K562 (cell line): ENCODE measurements around the gene VIM. TPM values are rescaled to one million over a fixed set of nuclear protein-coding genes. Genes with fewer than 3 reads are reported as not detected.

Experiments
- ATAC-seq: fragments of 200-7000 bp; cut with Tn5 transposase; 3 replicates; pipeline ENCODE4 v1.9.1; 2020; ENCODE audit warnings: moderate library complexity
- BruUV-seq: library from RNA; stranded (reverse); fragments of 400-500 nt; replicated peaks from 2 replicates; lab custom pipeline; 2021; lab: Mats Ljungman, UMichigan
- CTCF ChIA-PET: fragments of 300-600 bp; formaldehyde crosslinking; extraction: SDS; loops from one replicate; lab custom pipeline; 2021; ENCODE audit warnings: low intra/inter-chr PET ratio; lab: Yijun Ruan, JAX
- POLR2A ChIA-PET: fragments of 300-600, 350-650 bp; sonication (Branson Sonifier 250); formaldehyde crosslinking; extraction: SDS; loops from one replicate; lab custom pipeline; 2021; ENCODE audit warnings: antibody characterized with exemption, inconsistent platforms; lab: Yijun Ruan, JAX
- DNase-seq, 4 experiments: peaks; one replicate each; pipeline versions ENCODE4 v3.0.0 to v3.0.0-alpha.2; 2011 to 2018; ENCODE audit warnings: low spot score in 3 of 4, mixed read lengths in 3 of 4; ENCODE audit errors: extremely low read depth in 1 of 4
- FAIRE-seq: peaks from 2 replicates; lab custom pipeline; 2011; peaks lifted over from hg19 to GRCh38; lab: Jason Lieb, UNC
- H2AFZ ChIP-seq: 2 replicates; pipeline ENCODE4 v1.6.0; 2011; ENCODE audit warnings: low read depth, low read length, control low read depth, inconsistent platforms
- H3K27ac ChIP-seq: fragments of 200-600 bp; 3 replicates; pipeline ENCODE4 v1.8.0; 2011; ENCODE audit warnings: low read depth, mild to moderate bottlenecking, control low read depth, inconsistent platforms, low read length, moderate library complexity, mixed read lengths; ENCODE audit errors: extremely low read depth
- H3K27me3 ChIP-seq, 2 experiments: fragments of 300-600 bp in 1 of 2; 2 replicates in 1 of 2; 3 replicates in 1 of 2; pipeline versions ENCODE4 v1.6.0 to v1.8.0; 2011; ENCODE audit warnings: inconsistent platforms in 2 of 2, low read length in 2 of 2, mild to moderate bottlenecking in 1 of 2, mixed read lengths in 1 of 2, moderate library complexity in 1 of 2; ENCODE audit not compliant: control insufficient read depth in 2 of 2, insufficient read depth in 2 of 2
- H3K36me3 ChIP-seq: fragments of 300-600 bp; 3 replicates; pipeline ENCODE4 v1.8.0; 2011; ENCODE audit warnings: mild to moderate bottlenecking, low read length, inconsistent platforms; ENCODE audit not compliant: control insufficient read depth, insufficient read depth
- H3K4me1 ChIP-seq, 2 experiments: fragments of 200-600 bp in 1 of 2; replicated peaks in 1 of 2; 2 replicates in 1 of 2; 3 replicates in 1 of 2; pipeline versions ENCODE4 v1.5.1 to v1.8.0; 2011; ENCODE audit warnings: inconsistent platforms in 2 of 2, low read length in 2 of 2, mild to moderate bottlenecking in 1 of 2, mixed read lengths in 1 of 2, moderate library complexity in 1 of 2; ENCODE audit not compliant: control insufficient read depth in 2 of 2, insufficient read depth in 2 of 2
- H3K4me2 ChIP-seq: 2 replicates; pipeline ENCODE4 v1.6.1; 2011; ENCODE audit warnings: low read length, control low read depth, inconsistent platforms, mixed read lengths; ENCODE audit not compliant: insufficient read depth
- H3K4me3 ChIP-seq: fragments of 200-600 bp; sonication (generic), shearing (Covaris generic); 2 replicates; pipeline ENCODE4 v1.5.1; 2016; ENCODE audit warnings: control low read depth, inconsistent platforms
- H3K79me2 ChIP-seq: fragments of 200-600 bp; 3 replicates; pipeline ENCODE4 v1.8.0; 2011; ENCODE audit warnings: low read length, inconsistent platforms; ENCODE audit not compliant: control insufficient read depth, insufficient read depth
- H3K9ac ChIP-seq, 2 experiments: 2 replicates each; pipeline versions ENCODE4 v1.6.0 to v1.6.1; 2011; ENCODE audit warnings: low read depth in 2 of 2, low read length in 2 of 2, control low read depth in 1 of 2, inconsistent platforms in 1 of 2, mild to moderate bottlenecking in 1 of 2, mixed read lengths in 1 of 2; ENCODE audit not compliant: insufficient read depth in 1 of 2
- H3K9me1 ChIP-seq: one replicate; pipeline ENCODE4 v1.6.0; 2011; ENCODE audit warnings: inconsistent platforms, mild to moderate bottlenecking, low read length, moderate library complexity; ENCODE audit not compliant: control insufficient read depth, insufficient read depth
- H3K9me3 ChIP-seq: replicated peaks from 2 replicates; pipeline ENCODE4 v1.5.1; 2011; ENCODE audit warnings: low read depth, low read length, inconsistent platforms; ENCODE audit not compliant: control insufficient read depth, insufficient read depth
- H4K20me1 ChIP-seq: replicated peaks from 2 replicates; pipeline ENCODE4 v1.6.1; 2011; ENCODE audit warnings: low read length, inconsistent platforms, mixed read lengths; ENCODE audit not compliant: control insufficient read depth, insufficient read depth
- BRD9 ChIP-seq: fragments of 450-650 bp; IDR thresholded peaks from 2 replicates; pipeline ENCODE4 v1.6.1; 2018; ENCODE audit warnings: low read depth; ENCODE audit not compliant: partially characterized antibody
- CBX3 ChIP-seq, 2 experiments: IDR thresholded peaks; 1 replicate in 1 of 2; 2 replicates in 1 of 2; pipeline ENCODE4 v1.6.1; 2012; ENCODE audit warnings: inconsistent platforms in 2 of 2, low read length in 2 of 2, borderline replicate concordance in 1 of 2, control low read depth in 1 of 2
- DNMT1 ChIP-seq: fragments of 450-650 bp; IDR thresholded peaks from 2 replicates; pipeline ENCODE4 v1.6.1; 2016; ENCODE audit warnings: antibody characterized with exemption, mild to moderate bottlenecking
- EGR1 ChIP-seq: fragments of 450-650 bp; conservative IDR thresholded peaks from 2 replicates; pipeline ENCODE4 v1.6.1; 2017; ENCODE audit warnings: mild to moderate bottlenecking
- EHMT2 ChIP-seq: fragments of 450-650 bp; IDR thresholded peaks from 2 replicates; pipeline ENCODE4 v1.6.1; 2018; ENCODE audit warnings: antibody characterized with exemption
- HCFC1 ChIP-seq: IDR thresholded peaks from 2 replicates; pipeline ENCODE4 v1.6.1; 2012; ENCODE audit warnings: low read depth, low read length, improper control_type of control experiment
- NCOA2 ChIP-seq, 2 experiments: fragments of 450-650 bp; IDR thresholded peaks; 2 replicates each; pipeline ENCODE4 v1.6.1; 2018; ENCODE audit warnings: mild to moderate bottlenecking in 2 of 2, moderate library complexity in 1 of 2; ENCODE audit not compliant: partially characterized antibody in 2 of 2
- PML ChIP-seq: IDR thresholded peaks from 2 replicates; pipeline ENCODE4 v1.6.1; 2012; ENCODE audit warnings: low read length, inconsistent platforms
- TBL1XR1 ChIP-seq, 2 experiments: IDR thresholded peaks; 2 replicates each; pipeline ENCODE4 v1.6.1; 2012; ENCODE audit warnings: improper control_type of control experiment in 2 of 2, low read length in 2 of 2, mild to moderate bottlenecking in 1 of 2
- ZBTB17 ChIP-seq: fragments of 450-650 bp; formaldehyde crosslinking; IDR thresholded peaks from 2 replicates; pipeline ENCODE4 v1.4.0; 2020; ENCODE audit warnings: mild to moderate bottlenecking
- ZNF316 ChIP-seq: fragments of 450-650 bp; IDR thresholded peaks from 2 replicates; pipeline ENCODE4 v1.6.1; 2016
- ZNF561 ChIP-seq: fragments of 450-650 bp; formaldehyde crosslinking; conservative IDR thresholded peaks from 2 replicates; pipeline ENCODE4 v1.4.0; 2020; ENCODE audit warnings: mild to moderate bottlenecking, moderate library complexity
- ZNF592 ChIP-seq: fragments of 450-650 bp; IDR thresholded peaks from 2 replicates; pipeline ENCODE4 v1.6.1; 2017; ENCODE audit warnings: antibody characterized with exemption, mild to moderate bottlenecking
- whole genome bisulfite sequencing: fragments of 100-300 bp; shearing (Covaris generic); methylation state at CpG from one replicate; pipeline ENCODE4 v1.1.6; 2016; ENCODE audit warnings: low coverage, mixed read lengths; ENCODE audit not compliant: insufficient coverage; ENCODE audit errors: missing lambda C conversion rate; 5-methylcytosine and 5-hydroxymethylcytosine counted together
- in situ Hi-C: fragments of 300-500 bp; cut with MboI; formaldehyde crosslinking; loops from 4 replicates; pipeline ENCODE4 v1.15.0; 2018; ENCODE audit warnings: inconsistent platforms, mixed read lengths
- intact Hi-C: fragments of 100-400 bp; cut with micrococcal nuclease; formaldehyde crosslinking; loops from 2 replicates; pipeline ENCODE4 v1.14.2; 2022
- polyA plus RNA-seq, 8 experiments: library from polyadenylated mRNA; depleted of rRNA in 4 of 8; stranded (reverse) in 5 of 8; unstranded in 3 of 8; fragments of >200 nt; fragmentation: Nextera tagmentation in 2 of 8; fragmentation: Illumina TruSeq in 1 of 8; extraction: Ambion mirVana in 2 of 8; extraction: Trizol in 1 of 8; gene quantifications; 2 replicates each; pipeline versions ENCODE4 v1.2.1 to v1.2.3, GENCODE V29; 2011 to 2014; ENCODE audit warnings: inconsistent platforms in 1 of 8, missing spikeins in 1 of 8
- total RNA-seq, 7 experiments: library from RNA; depleted of rRNA in 6 of 7; stranded (reverse); fragments of >200 nt in 6 of 7; fragmentation: Illumina TruSeq in 2 of 7; extraction: Trizol in 2 of 7; gene quantifications; 2 replicates each; pipeline versions ENCODE4 v1.2.1 to v1.2.3, GENCODE V29; 2011 to 2021; ENCODE audit warnings: low replicate concordance in 1 of 7

The VIM gene
- total and polyA plus RNA-seq, 9 of the 15 experiments (the other 6 are each of a cell fraction or from before 2014, with no cell fraction given): 86.0 to 621 (median 383) TPM

GRCh38 chr10:17257466-17258321 lies 29.7 kb downstream of the VIM start (continued):
- TF ChIP-seq ZNF592 (0 out of 2 replicates have a peak, but pooled peaks have one; percentile 18), BRD9 (peak; percentile 31), HCFC1 (0 out of 2 replicates have a peak, but pooled peaks have one; percentile 10), TBL1XR1 (IDR thresholded peaks at IDR 0.05; ENCODE audit: low read length in 2 of 2) (0 out of 4 replicates have a peak, but pooled peaks of 1 of the 2 experiments have one; percentile 12)
- TF ChIP-seq, all 486 proteins: peak for 17

GRCh38 chr10:17262502-17262901 lies 34.5 kb downstream of the VIM start:
- intact Hi-C loops (no loop called here), in situ Hi-C loops (no loop called here)
- Histone ChIP-seq H3K4me3 (no peak overlapping the region), H3K27ac (no peak overlapping the region), H4K20me1 (no peaks in the 10 kb centered on the region), H3K4me1 (no peaks in the 10 kb centered on the region; a peak in 1 of 5 replicates), H2AFZ (no peak overlapping the region), H3K27me3 (no peaks in the 10 kb centered on the region), H3K9me3 (peaks cover 17% of the 10 kb centered on the region), H3K4me2 (no peak overlapping the region), H3K79me2 (no peaks in the 10 kb centered on the region), H3K9me1 (no peaks in the 10 kb centered on the region), H3K9ac (no peak overlapping the region), H3K36me3 (no peaks in the 10 kb centered on the region)
- POLR2A ChIA-PET: no interaction called here
- 20% methylated on average over 4 of the region's 4 CpGs for WGBS
- no peak for FAIRE-seq
- no TSS peak for BruUV-seq
- CTCF ChIA-PET: no interaction called here
- no peak for DNase-seq
- ATAC-seq: no peak
- no peak for TF ChIP-seq ZBTB17 (CRISPR knock-in tag)
- peak in 1 of 2 experiments; percentile 98; a peak in 2 of 3 replicates for TF ChIP-seq CBX3 (IDR thresholded peaks at IDR 0.05; ENCODE audit: borderline replicate concordance in 1 of 2, low read length in 2 of 2)
- no peak for TF ChIP-seq NCOA2 (IDR thresholded peaks at IDR 0.05; ENCODE audit: partially characterized antibody in 2 of 2)
- TF ChIP-seq PML: no peak
- no peak for TF ChIP-seq ZNF316
- TF ChIP-seq EHMT2: no peak
- no peak for TF ChIP-seq EGR1
- TF ChIP-seq DNMT1: no peak
- TF ChIP-seq ZNF561 (CRISPR knock-in tag): peak; percentile 88
